ENCODE measurements around the gene EXOSC1. TPM values are rescaled to one million over a fixed set of nuclear protein-coding genes. Genes with fewer than 3 reads are reported as not detected.

Gene EXOSC1
- total RNA-seq, 1 donor from 2014 or later = 31.0 TPM

DNA sequence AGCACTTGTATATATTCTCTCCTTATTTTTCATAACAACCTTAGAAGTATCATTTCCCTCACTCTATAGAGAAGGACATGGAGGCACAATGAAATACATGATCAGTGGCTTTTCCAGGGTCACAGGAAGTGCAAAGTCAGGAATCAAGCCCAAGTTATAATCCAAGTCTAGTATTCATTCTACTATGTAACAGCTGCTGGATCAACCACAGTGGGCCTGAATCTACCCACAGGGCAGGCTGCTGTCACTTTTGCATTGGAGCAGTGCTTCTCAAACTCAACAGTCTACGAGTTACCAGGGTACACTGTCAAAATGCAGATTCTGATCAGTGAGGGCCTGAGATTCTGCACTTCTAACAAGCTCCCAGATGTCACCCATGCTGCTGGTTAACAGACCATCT lies 18.4 kb upstream of the EXOSC1 start:
- peak overlapping the region; percentile 62 for H3K27ac ChIP-seq
- TF ChIP-seq, protein P1, sequence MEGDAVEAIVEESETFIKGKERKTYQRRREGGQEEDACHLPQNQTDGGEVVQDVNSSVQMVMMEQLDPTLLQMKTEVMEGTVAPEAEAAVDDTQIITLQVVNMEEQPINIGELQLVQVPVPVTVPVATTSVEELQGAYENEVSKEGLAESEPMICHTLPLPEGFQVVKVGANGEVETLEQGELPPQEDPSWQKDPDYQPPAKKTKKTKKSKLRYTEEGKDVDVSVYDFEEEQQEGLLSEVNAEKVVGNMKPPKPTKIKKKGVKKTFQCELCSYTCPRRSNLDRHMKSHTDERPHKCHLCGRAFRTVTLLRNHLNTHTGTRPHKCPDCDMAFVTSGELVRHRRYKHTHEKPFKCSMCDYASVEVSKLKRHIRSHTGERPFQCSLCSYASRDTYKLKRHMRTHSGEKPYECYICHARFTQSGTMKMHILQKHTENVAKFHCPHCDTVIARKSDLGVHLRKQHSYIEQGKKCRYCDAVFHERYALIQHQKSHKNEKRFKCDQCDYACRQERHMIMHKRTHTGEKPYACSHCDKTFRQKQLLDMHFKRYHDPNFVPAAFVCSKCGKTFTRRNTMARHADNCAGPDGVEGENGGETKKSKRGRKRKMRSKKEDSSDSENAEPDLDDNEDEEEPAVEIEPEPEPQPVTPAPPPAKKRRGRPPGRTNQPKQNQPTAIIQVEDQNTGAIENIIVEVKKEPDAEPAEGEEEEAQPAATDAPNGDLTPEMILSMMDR (IDR thresholded peaks at IDR 0.05) = no peak
- H3K4me3 ChIP-seq = no peak overlapping the region
- no peak for DNase-seq
- H3K4me1 ChIP-seq = peaks cover 26% of the 10 kb centered on the region
- no peaks in the 10 kb centered on the region for H3K27me3 ChIP-seq (ENCODE audit: low read depth)
- H3K9me3 ChIP-seq = no peaks in the 10 kb centered on the region
- H3K36me3 ChIP-seq = peaks cover 100% of the 10 kb centered on the region
- intact Hi-C loops (cut with DNase I) = loop anchor here (10.0 kb wide), 1 partner anchor 91 kb away; no protein-coding TSS in a partner anchor
- ATAC-seq = no peak

DNA sequence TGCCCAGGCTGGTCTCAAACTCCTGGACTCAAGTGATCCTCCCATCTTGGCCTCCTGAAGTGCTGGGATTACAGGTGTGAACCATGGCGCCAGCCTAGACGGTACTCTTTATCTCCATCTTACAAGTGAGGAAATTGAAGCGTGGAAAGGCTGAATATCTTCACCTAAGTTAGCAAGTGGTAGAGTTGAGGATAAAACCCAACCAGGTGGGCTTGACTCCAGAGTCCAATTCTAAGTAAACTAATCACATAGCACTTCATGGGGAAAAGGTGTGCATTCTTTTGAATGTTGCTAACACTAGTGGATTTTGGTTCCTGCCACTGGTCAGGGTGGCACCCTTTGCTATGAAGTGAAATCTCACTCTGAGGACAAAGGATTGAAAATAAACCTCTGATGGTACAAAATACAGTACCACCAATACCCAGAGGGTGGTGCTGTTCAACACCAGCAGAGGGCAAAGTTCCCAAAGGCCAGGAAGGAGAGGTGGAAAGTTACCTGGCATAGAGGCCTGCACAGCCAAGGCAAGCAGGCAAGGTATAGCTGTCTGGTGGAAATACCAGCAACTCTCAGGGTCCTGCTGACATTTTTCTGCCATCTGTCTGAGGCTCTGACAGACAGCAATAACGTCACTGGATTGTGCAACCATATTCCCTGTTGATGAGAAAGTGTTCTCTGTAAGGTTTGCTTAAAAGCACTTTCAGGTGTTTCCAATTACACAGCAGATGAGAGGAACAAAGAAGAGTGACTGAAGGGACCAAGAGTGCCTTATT lies 17.7 kb upstream of the EXOSC1 start:
- no peak for DNase-seq
- H3K36me3 ChIP-seq = peaks cover 100% of the 10 kb centered on the region
- peak overlapping the region; percentile 62 for H3K27ac ChIP-seq

DNA sequence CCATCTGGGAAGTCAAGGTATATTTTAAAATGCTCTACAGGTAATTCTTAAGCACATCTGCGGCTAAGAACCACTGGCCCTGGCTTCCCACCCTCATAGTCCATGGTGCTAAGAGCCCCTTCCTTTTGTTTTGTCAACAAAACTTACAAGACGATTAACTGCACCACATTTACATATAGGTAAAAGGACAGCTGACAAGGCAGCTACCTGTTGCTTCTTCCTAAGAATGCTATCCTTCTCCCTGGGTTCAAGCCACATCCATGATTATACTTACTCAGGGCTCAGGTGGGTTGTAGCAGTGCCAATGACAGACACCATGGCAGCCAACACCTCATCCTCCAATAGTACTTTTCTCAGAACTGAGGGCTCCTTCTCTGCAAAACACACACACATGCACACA lies 16.5 kb upstream of the EXOSC1 start:
- no peak overlapping the region for H3K27ac ChIP-seq
- no peaks in the 10 kb centered on the region for H3K27me3 ChIP-seq (ENCODE audit: low read depth)
- H3K9me3 ChIP-seq = no peaks in the 10 kb centered on the region
- no peak for DNase-seq
- no peak overlapping the region for H3K4me3 ChIP-seq
- H3K4me1 ChIP-seq = peaks cover 23% of the 10 kb centered on the region
- no peak for ATAC-seq
- TF ChIP-seq, protein P1 (IDR thresholded peaks at IDR 0.05) = no peak
- intact Hi-C loops (cut with DNase I) = loop anchor here (10.0 kb wide), 1 partner anchor 92 kb away; no protein-coding TSS in a partner anchor
- H3K36me3 ChIP-seq = peaks cover 100% of the 10 kb centered on the region

More for the DNA sequence above, 17.7 kb upstream of the EXOSC1 start:
- intact Hi-C loops (cut with DNase I) = loop anchor here (10.0 kb wide), 1 partner anchor 91 kb away; no protein-coding TSS in a partner anchor
- TF ChIP-seq, protein P1 (IDR thresholded peaks at IDR 0.05) = peak; percentile 81
- peak; percentile 85 to 89 for ATAC-seq
- peaks cover 23% of the 10 kb centered on the region for H3K4me1 ChIP-seq
- H3K4me3 ChIP-seq = no peak overlapping the region
- H3K27me3 ChIP-seq (ENCODE audit: low read depth) = no peaks in the 10 kb centered on the region
- no peaks in the 10 kb centered on the region for H3K9me3 ChIP-seq

DNA sequence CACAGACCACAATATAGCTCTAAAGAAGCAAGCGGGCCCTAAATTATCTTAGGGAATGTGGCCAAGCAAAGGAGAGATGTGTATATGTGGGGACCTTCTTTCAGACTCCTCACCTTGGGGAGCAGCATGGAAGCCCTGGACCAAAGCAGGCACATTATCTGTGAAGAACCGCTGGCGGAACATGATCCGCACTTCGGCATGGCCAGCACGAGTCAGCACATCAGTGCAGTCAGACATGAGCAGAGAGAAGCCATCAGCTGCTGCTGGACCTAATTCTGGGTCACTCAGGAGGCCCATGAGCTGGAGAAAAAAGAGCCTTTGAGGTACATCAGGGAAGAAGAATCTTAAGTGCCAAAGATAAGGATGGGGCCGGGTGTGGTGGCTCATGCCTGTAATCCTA lies 14.1 kb upstream of the EXOSC1 start:
- H3K4me1 ChIP-seq = peaks cover 26% of the 10 kb centered on the region
- DNase-seq = no peak
- H3K36me3 ChIP-seq = peaks cover 100% of the 10 kb centered on the region
- TF ChIP-seq, protein P1 (IDR thresholded peaks at IDR 0.05) = no peak
- no peaks in the 10 kb centered on the region for H3K27me3 ChIP-seq (ENCODE audit: low read depth)
- intact Hi-C loops (cut with DNase I) = loop anchor here (10.0 kb wide), 1 partner anchor 95 kb away; no protein-coding TSS in a partner anchor
- H3K27ac ChIP-seq = no peak overlapping the region
- no peak overlapping the region for H3K4me3 ChIP-seq
- no peaks in the 10 kb centered on the region for H3K9me3 ChIP-seq
- ATAC-seq = no peak

DNA sequence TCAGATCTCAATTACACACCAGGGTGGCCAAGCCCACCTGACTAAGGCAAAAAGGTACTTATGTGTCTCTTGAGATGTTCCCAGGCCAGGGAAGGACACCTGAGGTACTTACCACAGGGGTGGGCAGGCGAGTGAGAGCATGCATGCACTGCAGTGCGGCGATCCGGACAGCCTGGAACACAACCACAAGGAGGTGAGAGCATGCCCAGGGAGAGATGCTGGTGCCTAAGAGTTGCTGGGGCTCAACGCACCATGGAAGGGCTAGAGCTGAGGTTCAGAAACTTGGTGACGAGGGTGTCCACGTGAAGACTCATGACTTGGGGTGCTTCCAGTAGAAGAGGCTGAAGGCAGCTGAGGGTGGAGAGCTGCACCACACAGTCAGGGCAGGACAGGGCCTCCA lies 13.3 kb upstream of the EXOSC1 start:
- Histone ChIP-seq H3K9me3 (no peaks in the 10 kb centered on the region), H3K27me3 (ENCODE audit: low read depth) (no peaks in the 10 kb centered on the region), H3K4me3 (no peak overlapping the region), H3K36me3 (peaks cover 96% of the 10 kb centered on the region), H3K4me1 (peaks cover 26% of the 10 kb centered on the region), H3K27ac (no peak overlapping the region)
- intact Hi-C loops (cut with DNase I) = no loop called here
- TF ChIP-seq, protein P1 (IDR thresholded peaks at IDR 0.05) = no peak
- DNase-seq = no peak
- no peak for ATAC-seq
